GM06990 (cell line): ENCODE results near the gene KCNIP4.

ENCODE experiments used
- DNase-seq: peaks from one replicate; pipeline ENCODE4 v3.0.0-alpha.2; 2011; ENCODE audit not compliant: insufficient read length; ENCODE audit errors: extremely low read depth
- H3K27me3 ChIP-seq: replicated peaks from 2 replicates; pipeline ENCODE4 v1.6.0; 2011; ENCODE audit warnings: low read length; ENCODE audit not compliant: control insufficient read depth, insufficient read depth
- H3K36me3 ChIP-seq: 2 replicates; pipeline ENCODE4 v1.5.1; 2011; ENCODE audit warnings: low read length; ENCODE audit not compliant: control insufficient read depth, insufficient read depth
- H3K4me3 ChIP-seq: replicated peaks from 2 replicates; pipeline ENCODE4 v1.5.1; 2011; ENCODE audit warnings: low read depth, mild to moderate bottlenecking, control low read depth, low read length
- CTCF ChIP-seq: IDR thresholded peaks from 2 replicates; pipeline ENCODE4 v1.5.1; 2011; ENCODE audit warnings: low read length, control low read depth, mild to moderate bottlenecking, inconsistent platforms; ENCODE audit not compliant: insufficient read depth, poor library complexity, severe bottlenecking

Gene KCNIP4

GRCh38 chr4:21801661-21802385 is 146.7 kb downstream of the KCNIP4 start:
- Histone ChIP-seq H3K36me3 (no peaks in the 10 kb centered on the region), H3K27me3 (no peaks in the 10 kb centered on the region), H3K4me3 (no peak overlapping the region)
- TF ChIP-seq CTCF, result no peak
- no peak for DNase-seq

GRCh38 chr4:21795091-21795490 is 153.5 kb downstream of the KCNIP4 start:
- H3K27me3 ChIP-seq, result no peaks in the 10 kb centered on the region
- no peak for DNase-seq
- TF ChIP-seq CTCF, result no peak
- no peaks in the 10 kb centered on the region for H3K36me3 ChIP-seq
- no peak overlapping the region for H3K4me3 ChIP-seq

- DNase-seq, result no peak
- Histone ChIP-seq H3K36me3 (no peaks in the 10 kb centered on the region), H3K27me3 (no peaks in the 10 kb centered on the region), H3K4me3 (no peak overlapping the region)
- TF ChIP-seq CTCF, result no peak
Observed at GRCh38 chr4:21792736-21793135, 155.8 kb downstream of the KCNIP4 start.

- TF ChIP-seq CTCF, result peak; percentile 27
- H3K4me3 ChIP-seq, result no peak overlapping the region
- no peaks in the 10 kb centered on the region for H3K27me3 ChIP-seq
- H3K36me3 ChIP-seq, result no peaks in the 10 kb centered on the region
- DNase-seq, result no peak
Observed at GRCh38 chr4:21790438-21791029, 158.0 kb downstream of the KCNIP4 start.

- H3K4me3 ChIP-seq, result no peak overlapping the region
- no peak for DNase-seq
Observed at GRCh38 chr4:21780148-21780547, 168.4 kb downstream of the KCNIP4 start.

More at GRCh38 chr4:21780148-21780547, 168.4 kb downstream of the KCNIP4 start:
- H3K27me3 ChIP-seq, result no peaks in the 10 kb centered on the region
- no peak for TF ChIP-seq CTCF
- no peaks in the 10 kb centered on the region for H3K36me3 ChIP-seq
